Uterus (tissue), 4 donors: Measurements from ENCODE around the gene CD59. TPM values are rescaled to one million over a fixed set of nuclear protein-coding genes. Genes with fewer than 3 reads are reported as not detected.
"Not testable (repeated sequence)": the region's sequence is repeated elsewhere in the genome, so short reads cannot be mapped to it uniquely, and the experiment has no call there.

ENCODE experiments used
- DNase-seq, 2 donors: peaks; one replicate each; pipeline ENCODE4 v3.0.0-alpha.2; 2019 to 2020
- H3K27ac ChIP-seq, 2 donors: fragments of 200-600 bp; sonication (generic); 1 replicate in 1 of 2; 2 replicates in 1 of 2; pipeline ENCODE4 v1.5.1; 2016 to 2018
- H3K27me3 ChIP-seq, 2 donors: fragments of 200-600 bp; sonication (generic); one replicate each; pipeline ENCODE4 v1.5.1; 2018 to 2019; ENCODE audit warnings: control low read depth in 1 of 2
- H3K36me3 ChIP-seq, 2 donors: fragments of 200-600 bp; sonication (generic); one replicate each; pipeline ENCODE4 v1.5.1; 2019; ENCODE audit warnings: control low read depth in 1 of 2
- H3K4me1 ChIP-seq, 2 donors: fragments of 200-600 bp; sonication (generic); one replicate each; pipeline ENCODE4 v1.5.1; 2018 to 2019; ENCODE audit warnings: control low read depth in 1 of 2
- H3K4me3 ChIP-seq, 2 donors: fragments of 200-600 bp; sonication (generic); 1 replicate in 1 of 2; 2 replicates in 1 of 2; pipeline ENCODE4 v1.5.1; 2018 to 2019; ENCODE audit warnings: mild to moderate bottlenecking in 1 of 2
- H3K9me3 ChIP-seq, 2 donors: fragments of 200-600 bp; sonication (generic); one replicate each; pipeline ENCODE4 v1.5.1; 2019; ENCODE audit warnings: control low read depth in 1 of 2
- POLR2A ChIP-seq, 2 donors: fragments of 450-650 bp; IDR thresholded peaks; one replicate each; pipeline ENCODE4 v1.6.1; 2016; ENCODE audit warnings: antibody characterized with exemption in 2 of 2, mild to moderate bottlenecking in 1 of 2, moderate library complexity in 1 of 2
- intact Hi-C: fragments of 100-400 bp; cut with DNase I; formaldehyde crosslinking; loops from one replicate; pipeline ENCODE4 v1.15.1; 2023; ENCODE audit warnings: low total_unique reads
- total RNA-seq, 4 donors: library from RNA; depleted of rRNA in 3 of 4; stranded (reverse); fragments of >200 nt in 3 of 4; gene quantifications; one replicate each; pipeline versions ENCODE4 v1.1.0 to v1.2.4, GENCODE V29; 2014 to 2023
- TF ChIP-seq, protein P1 (sequence below), 4 experiments: fragments of 200-600 bp in 2 of 4; fragments of 450-650 bp in 2 of 4; sonication (generic) in 2 of 4; IDR thresholded peaks; one replicate each; pipeline ENCODE4 v1.5.1; 2016 to 2019; ENCODE audit warnings: antibody characterized with exemption in 4 of 4, mild to moderate bottlenecking in 2 of 4, moderate library complexity in 1 of 4
- donor health status: DM: yes; HTN: yes; CAD: no.

Gene CD59
- total RNA-seq, 4 donors from 2014 or later: 221 to 621 (median 300) TPM

GRCh38 chr11:33685082-33685481, 51.1 kb downstream of the CD59 start:
- Histone ChIP-seq H3K27ac (no peak overlapping the region), H3K27me3 (no peaks in the 10 kb centered on the region), H3K4me1 (no peaks in the 10 kb centered on the region), H3K36me3 (no peaks in the 10 kb centered on the region), H3K4me3 (no peak overlapping the region), H3K9me3 (no peaks in the 10 kb centered on the region)
- TF ChIP-seq, protein P1, sequence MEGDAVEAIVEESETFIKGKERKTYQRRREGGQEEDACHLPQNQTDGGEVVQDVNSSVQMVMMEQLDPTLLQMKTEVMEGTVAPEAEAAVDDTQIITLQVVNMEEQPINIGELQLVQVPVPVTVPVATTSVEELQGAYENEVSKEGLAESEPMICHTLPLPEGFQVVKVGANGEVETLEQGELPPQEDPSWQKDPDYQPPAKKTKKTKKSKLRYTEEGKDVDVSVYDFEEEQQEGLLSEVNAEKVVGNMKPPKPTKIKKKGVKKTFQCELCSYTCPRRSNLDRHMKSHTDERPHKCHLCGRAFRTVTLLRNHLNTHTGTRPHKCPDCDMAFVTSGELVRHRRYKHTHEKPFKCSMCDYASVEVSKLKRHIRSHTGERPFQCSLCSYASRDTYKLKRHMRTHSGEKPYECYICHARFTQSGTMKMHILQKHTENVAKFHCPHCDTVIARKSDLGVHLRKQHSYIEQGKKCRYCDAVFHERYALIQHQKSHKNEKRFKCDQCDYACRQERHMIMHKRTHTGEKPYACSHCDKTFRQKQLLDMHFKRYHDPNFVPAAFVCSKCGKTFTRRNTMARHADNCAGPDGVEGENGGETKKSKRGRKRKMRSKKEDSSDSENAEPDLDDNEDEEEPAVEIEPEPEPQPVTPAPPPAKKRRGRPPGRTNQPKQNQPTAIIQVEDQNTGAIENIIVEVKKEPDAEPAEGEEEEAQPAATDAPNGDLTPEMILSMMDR (IDR thresholded peaks at IDR 0.05): no peak
- TF ChIP-seq POLR2A (IDR thresholded peaks at IDR 0.05): no peak
- intact Hi-C loops: loop anchor here (10.0 kb wide), 1 partner anchor 520 kb away; the partner anchor contains the start of gene CSTF3
- DNase-seq: no peak

GRCh38 chr11:33684003-33684706, 52.1 kb downstream of the CD59 start:
- Histone ChIP-seq H3K9me3 (no peaks in the 10 kb centered on the region), H3K4me3 (no peak overlapping the region), H3K27ac (no peak overlapping the region), H3K27me3 (no peaks in the 10 kb centered on the region), H3K36me3 (no peaks in the 10 kb centered on the region), H3K4me1 (no peaks in the 10 kb centered on the region)
- no peak for DNase-seq
- no peak for TF ChIP-seq POLR2A (IDR thresholded peaks at IDR 0.05)
- TF ChIP-seq, protein P1 (IDR thresholded peaks at IDR 0.05): no peak
- intact Hi-C loops: loop anchor here (10.0 kb wide), 1 partner anchor 519 kb away; the partner anchor contains the start of gene CSTF3

DNA sequence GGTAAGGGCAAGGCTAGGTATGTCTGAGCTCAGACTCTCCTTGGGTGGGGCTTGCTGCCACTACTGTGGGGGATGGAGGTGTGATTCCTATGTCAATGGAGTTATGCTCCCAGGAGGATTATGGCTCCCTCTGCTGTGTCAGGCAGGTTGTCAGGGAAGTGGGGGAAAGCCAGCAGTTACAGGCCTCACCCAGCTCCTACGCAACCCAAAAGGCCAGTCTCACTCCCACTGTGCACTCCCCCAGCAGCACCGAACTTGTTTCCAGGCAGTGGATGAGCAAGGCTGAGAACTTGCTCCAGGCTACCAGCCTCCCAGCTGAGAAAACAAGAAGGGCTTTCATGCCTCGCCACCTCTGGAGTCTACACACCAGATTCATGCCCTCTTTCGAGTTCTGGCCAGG, 53.8 kb downstream of the CD59 start:
- no peak for TF ChIP-seq POLR2A (IDR thresholded peaks at IDR 0.05)
- TF ChIP-seq, protein P1 (IDR thresholded peaks at IDR 0.05): no peak
- intact Hi-C loops: loop anchor here (10.0 kb wide), 1 partner anchor 518 kb away; the partner anchor contains the start of gene CSTF3
- H3K27ac ChIP-seq: no peak overlapping the region
- no peaks in the 10 kb centered on the region for H3K36me3 ChIP-seq
- H3K4me3 ChIP-seq: no peak overlapping the region
- no peaks in the 10 kb centered on the region for H3K27me3 ChIP-seq
- no peaks in the 10 kb centered on the region for H3K9me3 ChIP-seq
- DNase-seq: no peak
- H3K4me1 ChIP-seq: no peaks in the 10 kb centered on the region

DNA sequence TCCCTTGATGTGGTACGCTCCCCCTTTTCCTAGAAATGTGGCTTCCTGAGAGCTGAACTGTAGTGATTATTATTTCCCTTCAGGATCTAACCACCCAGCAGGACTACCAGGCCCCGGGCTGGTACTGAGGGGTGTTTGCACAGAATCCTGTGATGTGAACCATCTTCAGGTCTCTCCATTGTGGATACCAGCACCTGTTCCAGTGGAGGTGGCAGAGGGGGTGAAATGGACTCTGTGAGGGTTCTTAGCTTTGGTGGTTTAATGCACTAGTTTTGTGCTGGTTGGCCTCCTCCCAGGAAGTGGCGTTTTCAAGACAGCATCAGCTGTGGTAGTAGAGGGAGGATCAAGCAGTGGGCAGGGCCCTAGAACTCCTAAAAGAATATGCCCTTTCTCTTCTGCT, 54.2 kb downstream of the CD59 start:
- no peak for TF ChIP-seq POLR2A (IDR thresholded peaks at IDR 0.05)
- TF ChIP-seq, protein P1 (IDR thresholded peaks at IDR 0.05): no peak
- Histone ChIP-seq H3K27ac (no peak overlapping the region), H3K27me3 (no peaks in the 10 kb centered on the region), H3K4me1 (no peaks in the 10 kb centered on the region), H3K9me3 (no peaks in the 10 kb centered on the region), H3K4me3 (no peak overlapping the region), H3K36me3 (no peaks in the 10 kb centered on the region)
- intact Hi-C loops: loop anchor here (10.0 kb wide), 1 partner anchor 517 kb away; the partner anchor contains the start of gene CSTF3
- DNase-seq: no peak

- intact Hi-C loops, H3K36me3 ChIP-seq, H3K4me3 ChIP-seq, H3K27me3 ChIP-seq, DNase-seq, H3K27ac ChIP-seq, H3K4me1 ChIP-seq, H3K9me3 ChIP-seq: not testable (repeated sequence)
Observed at GRCh38 chr11:33678616-33679015, 57.6 kb downstream of the CD59 start.
